ENCODE measurements around the gene EYS. TPM values are rescaled to one million over a fixed set of nuclear protein-coding genes. Genes with fewer than 3 reads are reported as not detected.

The EYS gene
- total and polyA plus RNA-seq, 8 donors, result 0.55 to 0.58 TPM; not detected in 6

DNA sequence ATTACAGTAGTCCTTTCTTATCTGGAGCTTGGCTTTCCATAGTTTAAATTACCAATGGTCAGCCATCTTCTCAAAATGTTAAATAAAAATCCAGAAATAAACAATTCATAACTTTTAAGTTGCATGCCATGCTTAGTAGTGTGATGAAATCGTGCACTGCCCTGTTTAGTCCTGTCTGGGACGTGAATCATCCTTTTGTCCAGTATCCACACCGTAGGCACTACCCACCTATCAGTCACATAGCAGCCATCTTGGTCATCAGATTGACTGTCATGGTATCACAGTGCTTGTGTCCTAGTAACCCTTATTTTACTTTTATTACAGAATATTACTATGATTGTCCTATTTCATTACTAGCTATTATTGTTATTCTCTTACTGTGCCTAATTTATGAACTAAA is 924.1 kb downstream of the EYS start:
- peaks cover 0 to 5% (median 0%) of the 10 kb centered on the region in 4 donors for H3K9me3 ChIP-seq
- no peak for DNase-seq
- no peaks in the 10 kb centered on the region for H3K27me3 ChIP-seq
- H3K4me3 ChIP-seq, result no peak overlapping the region
- no peaks in the 10 kb centered on the region for H3K36me3 ChIP-seq
- H3K4me1 ChIP-seq, result no peaks in the 10 kb centered on the region
- 76 to 81% (median 81%) methylated on average over 3 of the region's 3 CpGs for WGBS, 5 donors
- TF ChIP-seq EP300 (IDR thresholded peaks at IDR 0.05) (no peak), POLR2AphosphoS5 (IDR thresholded peaks at IDR 0.05) (no peak), POLR2A (IDR thresholded peaks at IDR 0.05) (no peak)
- TF ChIP-seq, protein P1, sequence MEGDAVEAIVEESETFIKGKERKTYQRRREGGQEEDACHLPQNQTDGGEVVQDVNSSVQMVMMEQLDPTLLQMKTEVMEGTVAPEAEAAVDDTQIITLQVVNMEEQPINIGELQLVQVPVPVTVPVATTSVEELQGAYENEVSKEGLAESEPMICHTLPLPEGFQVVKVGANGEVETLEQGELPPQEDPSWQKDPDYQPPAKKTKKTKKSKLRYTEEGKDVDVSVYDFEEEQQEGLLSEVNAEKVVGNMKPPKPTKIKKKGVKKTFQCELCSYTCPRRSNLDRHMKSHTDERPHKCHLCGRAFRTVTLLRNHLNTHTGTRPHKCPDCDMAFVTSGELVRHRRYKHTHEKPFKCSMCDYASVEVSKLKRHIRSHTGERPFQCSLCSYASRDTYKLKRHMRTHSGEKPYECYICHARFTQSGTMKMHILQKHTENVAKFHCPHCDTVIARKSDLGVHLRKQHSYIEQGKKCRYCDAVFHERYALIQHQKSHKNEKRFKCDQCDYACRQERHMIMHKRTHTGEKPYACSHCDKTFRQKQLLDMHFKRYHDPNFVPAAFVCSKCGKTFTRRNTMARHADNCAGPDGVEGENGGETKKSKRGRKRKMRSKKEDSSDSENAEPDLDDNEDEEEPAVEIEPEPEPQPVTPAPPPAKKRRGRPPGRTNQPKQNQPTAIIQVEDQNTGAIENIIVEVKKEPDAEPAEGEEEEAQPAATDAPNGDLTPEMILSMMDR (IDR thresholded peaks at IDR 0.05), result no peak
- no peak overlapping the region for H3K27ac ChIP-seq
- intact Hi-C loops (cut with DNase I; ENCODE audit: low total_unique reads), result no loop called here

DNA sequence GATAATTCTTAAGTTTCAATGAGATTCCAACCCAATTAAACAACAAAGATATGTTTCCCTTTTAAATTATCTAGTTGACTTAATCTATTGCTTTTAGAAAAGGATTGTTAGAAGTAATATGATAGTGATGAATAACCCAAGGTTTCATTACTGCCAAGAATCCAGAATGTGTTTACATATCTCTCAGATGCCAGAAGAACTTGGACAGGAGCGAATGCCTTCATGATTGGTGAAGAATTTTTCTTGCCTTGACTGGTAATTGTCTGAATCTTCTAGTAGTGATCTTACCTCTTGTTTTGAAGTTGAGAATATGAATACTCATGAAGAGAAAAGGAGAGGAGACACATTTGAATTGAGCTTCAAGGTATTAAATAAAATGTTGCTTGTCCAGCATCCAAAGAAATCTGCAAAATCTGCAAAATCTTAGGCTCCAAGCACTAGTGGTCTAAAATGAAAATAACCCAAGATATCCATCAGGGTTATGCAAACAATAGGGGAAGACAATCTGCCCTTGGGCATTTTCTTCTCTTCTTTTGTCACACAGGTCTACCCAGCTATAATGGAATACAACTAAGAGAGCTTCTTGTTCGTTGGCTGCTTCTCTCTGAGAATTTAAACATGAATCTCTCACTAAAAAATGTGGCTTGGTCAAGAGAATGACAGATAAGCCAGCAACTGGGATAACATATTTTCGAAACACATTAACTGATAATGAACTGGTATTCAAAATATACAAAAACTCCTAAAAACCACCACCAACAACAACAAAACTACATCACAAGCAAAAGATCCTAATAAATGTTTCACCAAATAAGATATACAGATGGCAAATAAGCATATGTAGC is 928.9 kb downstream of the EYS start:
- no peak overlapping the region for H3K4me3 ChIP-seq
- no peaks in the 10 kb centered on the region for H3K36me3 ChIP-seq
- WGBS, 5 donors, result 40 to 60% (median 52%) methylated on average over 3 of the region's 3 CpGs

DNA sequence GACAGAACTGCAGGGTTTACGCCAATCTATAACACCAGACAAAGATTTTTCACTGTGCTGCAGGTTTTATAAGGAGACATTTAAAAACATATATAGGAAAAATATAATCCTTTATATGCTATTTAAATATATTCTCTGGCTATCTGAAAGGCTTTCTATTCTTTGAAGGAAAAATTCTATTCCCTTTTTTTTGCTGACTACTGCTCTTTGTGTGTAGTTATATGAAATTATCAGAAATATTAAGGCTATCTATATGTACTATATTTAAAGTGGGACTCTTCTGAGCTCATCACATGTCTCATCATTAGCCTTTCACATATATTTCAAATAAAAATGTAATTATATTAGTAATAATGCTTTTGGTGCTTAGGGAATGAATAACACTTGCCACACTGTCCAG is 930.7 kb downstream of the EYS start:
- Histone ChIP-seq H3K27me3 (no peaks in the 10 kb centered on the region), H3K4me3 (no peak overlapping the region), H3K27ac (no peak overlapping the region), H3K4me1 (no peaks in the 10 kb centered on the region), H3K36me3 (no peaks in the 10 kb centered on the region), H3K9me3 (peaks cover 0 to 5% (median 0%) of the 10 kb centered on the region in 4 donors)
- TF ChIP-seq, protein P1 (IDR thresholded peaks at IDR 0.05), result no peak
- TF ChIP-seq POLR2AphosphoS5 (IDR thresholded peaks at IDR 0.05) (no peak), POLR2A (IDR thresholded peaks at IDR 0.05) (no peak), EP300 (IDR thresholded peaks at IDR 0.05) (no peak)
- no peak for DNase-seq
- WGBS, 5 donors, result 87 to 97% (median 96%) methylated on average over 1 of the region's 1 CpG
- intact Hi-C loops (cut with DNase I; ENCODE audit: low total_unique reads), result no loop called here

More for the DNA sequence above, 928.9 kb downstream of the EYS start:
- Histone ChIP-seq H3K4me1 (no peaks in the 10 kb centered on the region), H3K27ac (no peak overlapping the region), H3K9me3 (peaks cover 0 to 5% (median 0%) of the 10 kb centered on the region in 4 donors), H3K27me3 (no peaks in the 10 kb centered on the region)
- TF ChIP-seq POLR2AphosphoS5 (IDR thresholded peaks at IDR 0.05) (no peak), EP300 (IDR thresholded peaks at IDR 0.05) (no peak), POLR2A (IDR thresholded peaks at IDR 0.05) (no peak)
- TF ChIP-seq, protein P1 (IDR thresholded peaks at IDR 0.05), result no peak
- intact Hi-C loops (cut with DNase I; ENCODE audit: low total_unique reads), result no loop called here
- no peak for DNase-seq

DNA sequence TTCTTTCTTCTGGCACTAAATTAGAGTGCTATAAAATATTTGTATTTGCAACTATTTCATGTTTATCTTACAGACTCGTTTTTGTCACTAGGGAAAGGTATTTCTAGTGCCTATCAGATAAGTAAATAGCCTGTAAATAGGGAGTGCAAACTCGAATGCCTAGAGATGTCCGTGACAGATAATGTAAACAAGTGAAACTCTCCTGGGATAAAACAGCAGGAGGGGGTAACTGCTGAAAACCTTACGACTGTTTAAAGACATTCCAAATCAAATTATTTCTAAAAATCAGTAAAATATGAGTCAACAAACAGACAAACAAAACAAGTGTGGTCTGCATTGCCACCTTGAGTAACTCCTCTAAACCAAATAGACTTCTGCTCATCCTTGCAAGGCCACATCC is 932.1 kb downstream of the EYS start:
- peaks cover 0 to 5% (median 0%) of the 10 kb centered on the region in 4 donors for H3K9me3 ChIP-seq
- no peaks in the 10 kb centered on the region for H3K4me1 ChIP-seq
- H3K27ac ChIP-seq, result no peak overlapping the region
- no peak for DNase-seq
- intact Hi-C loops (cut with DNase I; ENCODE audit: low total_unique reads), result no loop called here
- WGBS, 5 donors, result 8 to 28% (median 17%) methylated on average over 4 of the region's 4 CpGs
- no peaks in the 10 kb centered on the region for H3K27me3 ChIP-seq
- H3K4me3 ChIP-seq, result no peak overlapping the region
- H3K36me3 ChIP-seq, result no peaks in the 10 kb centered on the region
- no peak for TF ChIP-seq EP300 (IDR thresholded peaks at IDR 0.05)
- TF ChIP-seq, protein P1 (IDR thresholded peaks at IDR 0.05), result no peak
- TF ChIP-seq POLR2AphosphoS5 (IDR thresholded peaks at IDR 0.05), result no peak
- no peak for TF ChIP-seq POLR2A (IDR thresholded peaks at IDR 0.05)

Data from stomach (tissue), 9 donors.